Measurements from ENCODE around the gene SLC35D3. TPM values are rescaled to one million over a fixed set of nuclear protein-coding genes. Genes with fewer than 3 reads are reported as not detected.

SLC35D3 gene
- total RNA-seq, 1 experiment from 2014 or later: not detected

DNA sequence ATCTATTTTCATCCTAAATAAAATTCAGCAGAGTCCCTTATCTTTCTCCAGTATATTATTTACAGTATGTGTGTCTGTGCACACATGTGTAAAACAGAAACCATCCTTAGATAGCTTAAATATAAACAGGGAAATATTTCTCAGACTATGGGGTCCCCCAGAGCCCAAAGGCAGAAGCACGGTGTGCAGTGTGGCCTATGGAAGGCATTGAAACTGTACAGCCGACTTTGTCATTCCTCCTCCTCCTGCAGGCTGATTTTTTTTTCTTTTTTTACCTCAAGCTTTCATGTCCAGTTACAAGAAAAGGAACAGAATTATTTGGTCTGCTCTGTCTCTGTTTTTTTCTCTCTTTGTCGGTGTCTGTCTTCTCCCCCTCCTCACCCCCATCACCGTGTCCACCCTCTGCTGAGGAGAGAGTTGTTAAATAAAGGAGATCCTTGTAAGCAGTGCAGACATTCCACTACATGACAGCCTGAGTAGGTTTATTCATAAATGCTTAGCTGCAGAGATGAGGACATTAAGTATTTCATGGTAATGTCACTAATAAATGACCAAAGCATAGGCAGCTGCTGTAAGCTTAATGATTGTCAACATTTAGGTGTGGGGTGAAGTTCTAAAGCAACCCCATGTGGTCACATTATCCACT lies 31.8 kb upstream of the SLC35D3 start:
- Histone ChIP-seq H3K9ac (ENCODE audit: low read length) (no peak overlapping the region), H3K4me2 (ENCODE audit: low read length) (no peak overlapping the region), H3K4me3 (replicated peaks in 1 of 2; ENCODE audit: low read depth in 1 of 2, low read length in 2 of 2) (no peak overlapping the region), H3K27ac (ENCODE audit: low read depth, low read length) (no peak overlapping the region), H3K4me1 (ENCODE audit: control insufficient read depth in 1 of 2, insufficient read depth in 2 of 2, low read length in 2 of 2) (no peaks in the 10 kb centered on the region), H3K27me3 (ENCODE audit: insufficient read depth, low read length) (no peaks in the 10 kb centered on the region), H4K20me1 (ENCODE audit: insufficient read depth) (no peaks in the 10 kb centered on the region), H3K9me3 (ENCODE audit: control insufficient read depth in 1 of 2, insufficient read depth in 1 of 2, low read depth in 1 of 2, low read length in 2 of 2) (no peaks in the 10 kb centered on the region), H3K79me2 (ENCODE audit: insufficient read depth, low read length) (no peaks in the 10 kb centered on the region), H3K36me3 (ENCODE audit: control insufficient read depth in 1 of 2, insufficient read depth in 2 of 2, low read length in 2 of 2) (no peaks in the 10 kb centered on the region), H3K9me2 (ENCODE audit: insufficient read depth) (no peaks in the 10 kb centered on the region), H2AFZ (ENCODE audit: low read depth, low read length, poor library complexity, severe bottlenecking) (no peak overlapping the region)
- DNase-seq (ENCODE audit: low read depth, low spot score) (no peak), ATAC-seq (no peak)
- intact Hi-C loops (cut with micrococcal nuclease): no loop called here
- POLR2A ChIA-PET: no interaction called here
- no TSS peak for BruUV-seq (replicated peaks)
- no peak for TF ChIP-seq JUND (IDR thresholded peaks at IDR 0.05)
- no peak for TF ChIP-seq CEBPB (IDR thresholded peaks at IDR 0.05; ENCODE audit: low read depth)
- TF ChIP-seq, protein P1, sequence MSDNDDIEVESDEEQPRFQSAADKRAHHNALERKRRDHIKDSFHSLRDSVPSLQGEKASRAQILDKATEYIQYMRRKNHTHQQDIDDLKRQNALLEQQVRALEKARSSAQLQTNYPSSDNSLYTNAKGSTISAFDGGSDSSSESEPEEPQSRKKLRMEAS (IDR thresholded peaks at IDR 0.05): no peak
- TF ChIP-seq TCF7L2 (IDR thresholded peaks at IDR 0.05; ENCODE audit: borderline replicate concordance, extremely low read depth, insufficient read depth, insufficient read length): no peak
- no peak for TF ChIP-seq EZH2 (IDR thresholded peaks at IDR 0.05)
- CTCF ChIA-PET: no interaction called here
- RAD21 ChIA-PET (ENCODE audit: low non-redundant PET in 1 of 2, low total read pairs in 2 of 2, uncharacterized antibody in 2 of 2, unreplicated experiment in 2 of 2): no interaction called here

GRCh38 chr6:136890986-136891385 lies 31.1 kb upstream of the SLC35D3 start:
- Histone ChIP-seq H2AFZ (ENCODE audit: low read depth, low read length, poor library complexity, severe bottlenecking) (no peak overlapping the region), H3K4me1 (ENCODE audit: control insufficient read depth in 1 of 2, insufficient read depth in 2 of 2, low read length in 2 of 2) (no peaks in the 10 kb centered on the region), H3K9me2 (ENCODE audit: insufficient read depth) (no peaks in the 10 kb centered on the region), H3K4me2 (ENCODE audit: low read length) (no peak overlapping the region), H3K79me2 (ENCODE audit: insufficient read depth, low read length) (no peaks in the 10 kb centered on the region), H3K27me3 (ENCODE audit: insufficient read depth, low read length) (no peaks in the 10 kb centered on the region), H4K20me1 (ENCODE audit: insufficient read depth) (no peaks in the 10 kb centered on the region), H3K9ac (ENCODE audit: low read length) (no peak overlapping the region), H3K27ac (ENCODE audit: low read depth, low read length) (no peak overlapping the region), H3K9me3 (ENCODE audit: control insufficient read depth in 1 of 2, insufficient read depth in 1 of 2, low read depth in 1 of 2, low read length in 2 of 2) (no peaks in the 10 kb centered on the region), H3K36me3 (ENCODE audit: control insufficient read depth in 1 of 2, insufficient read depth in 2 of 2, low read length in 2 of 2) (no peaks in the 10 kb centered on the region), H3K4me3 (replicated peaks in 1 of 2; ENCODE audit: low read depth in 1 of 2, low read length in 2 of 2) (no peak overlapping the region)
- ChIA-PET RAD21 (ENCODE audit: low non-redundant PET in 1 of 2, low total read pairs in 2 of 2, uncharacterized antibody in 2 of 2, unreplicated experiment in 2 of 2) (no interaction called here), CTCF (no interaction called here), POLR2A (no interaction called here)
- intact Hi-C loops (cut with micrococcal nuclease): no loop called here
- ATAC-seq: no peak
- BruUV-seq (replicated peaks): no TSS peak
- no peak for DNase-seq (ENCODE audit: low read depth, low spot score)
- no peak for TF ChIP-seq POLR2A (IDR thresholded peaks at IDR 0.05; ENCODE audit: borderline replicate concordance, extremely low read depth, insufficient read depth, insufficient read length)
- TF ChIP-seq, protein P1 (IDR thresholded peaks at IDR 0.05): no peak
- TF ChIP-seq, protein P2, sequence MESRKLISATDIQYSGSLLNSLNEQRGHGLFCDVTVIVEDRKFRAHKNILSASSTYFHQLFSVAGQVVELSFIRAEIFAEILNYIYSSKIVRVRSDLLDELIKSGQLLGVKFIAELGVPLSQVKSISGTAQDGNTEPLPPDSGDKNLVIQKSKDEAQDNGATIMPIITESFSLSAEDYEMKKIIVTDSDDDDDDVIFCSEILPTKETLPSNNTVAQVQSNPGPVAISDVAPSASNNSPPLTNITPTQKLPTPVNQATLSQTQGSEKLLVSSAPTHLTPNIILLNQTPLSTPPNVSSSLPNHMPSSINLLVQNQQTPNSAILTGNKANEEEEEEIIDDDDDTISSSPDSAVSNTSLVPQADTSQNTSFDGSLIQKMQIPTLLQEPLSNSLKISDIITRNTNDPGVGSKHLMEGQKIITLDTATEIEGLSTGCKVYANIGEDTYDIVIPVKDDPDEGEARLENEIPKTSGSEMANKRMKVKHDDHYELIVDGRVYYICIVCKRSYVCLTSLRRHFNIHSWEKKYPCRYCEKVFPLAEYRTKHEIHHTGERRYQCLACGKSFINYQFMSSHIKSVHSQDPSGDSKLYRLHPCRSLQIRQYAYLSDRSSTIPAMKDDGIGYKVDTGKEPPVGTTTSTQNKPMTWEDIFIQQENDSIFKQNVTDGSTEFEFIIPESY (IDR thresholded peaks at IDR 0.05; ENCODE audit: extremely low read depth, insufficient replicate concordance, low read length): no peak
- TF ChIP-seq CEBPB (IDR thresholded peaks at IDR 0.05; ENCODE audit: low read depth): no peak
- TF ChIP-seq ZFX (IDR thresholded peaks at IDR 0.05): no peak
- no peak for TF ChIP-seq POLR2AphosphoS5 (IDR thresholded peaks at IDR 0.05; ENCODE audit: low read depth, low read length)
- TF ChIP-seq ZNF274 (IDR thresholded peaks at IDR 0.05; ENCODE audit: low read depth, low read length): no peak
- TF ChIP-seq SRF (IDR thresholded peaks at IDR 0.05; ENCODE audit: low read depth): no peak
- TF ChIP-seq SIN3A (IDR thresholded peaks at IDR 0.05; ENCODE audit: low read depth): no peak
- no peak for TF ChIP-seq CTCF (IDR thresholded peaks at IDR 0.05 in 2 of 3, conservative IDR thresholded peaks at IDR 0.05 in 1 of 3; ENCODE audit: borderline replicate concordance in 1 of 3, insufficient read depth in 1 of 3, low read depth in 2 of 3, low read length in 2 of 3)
- TF ChIP-seq TCF7L2 (IDR thresholded peaks at IDR 0.05; ENCODE audit: borderline replicate concordance, extremely low read depth, insufficient read depth, insufficient read length): no peak
- TF ChIP-seq EZH2 (IDR thresholded peaks at IDR 0.05): no peak
- no peak for TF ChIP-seq CBX3 (IDR thresholded peaks at IDR 0.05; ENCODE audit: low read depth)
- TF ChIP-seq RAD21 (IDR thresholded peaks at IDR 0.05; ENCODE audit: low read depth): no peak
- no peak for TF ChIP-seq EZH2phosphoT487 (IDR thresholded peaks at IDR 0.05; ENCODE audit: borderline replicate concordance)
- TF ChIP-seq FOSL1 (IDR thresholded peaks at IDR 0.05; ENCODE audit: low read depth): no peak

All from HCT116 (cell line).